HAP-1 (cell line): ENCODE measurements around the gene AUTS2.
A peak's percentile ranks its signal among the peaks of the same experiment; 100 is the strongest.
"Not testable (repeated sequence)": the region's sequence is repeated elsewhere in the genome, so short reads cannot be mapped to it uniquely, and the experiment has no call there.

ENCODE experiments used
- DNase-seq, 2 experiments: peaks; one replicate each; pipeline ENCODE4 v3.0.0-alpha.2; 2016 to 2020; ENCODE audit warnings: low spot score in 2 of 2
- H3K27me3 ChIP-seq: fragments of 250-450 bp; sonication (Bioruptor Pico); 2 replicates; pipeline ENCODE4 v1.5.1; 2020; ENCODE audit warnings: low read depth, mild to moderate bottlenecking, moderate library complexity
- H3K36me3 ChIP-seq: fragments of 250-450 bp; sonication (Bioruptor Pico); replicated peaks from 2 replicates; pipeline ENCODE4 v1.5.1; 2020; ENCODE audit warnings: mild to moderate bottlenecking
- H3K4me1 ChIP-seq: fragments of 250-450 bp; sonication (Bioruptor Pico); 2 replicates; pipeline ENCODE4 v1.5.1; 2020; ENCODE audit warnings: mild to moderate bottlenecking
- H3K4me3 ChIP-seq: fragments of 250-450 bp; sonication (Bioruptor Pico); 2 replicates; pipeline ENCODE4 v1.5.1; 2020; ENCODE audit warnings: mild to moderate bottlenecking, moderate library complexity
- H3K9me3 ChIP-seq: fragments of 250-450 bp; sonication (Bioruptor Pico); 2 replicates; pipeline ENCODE4 v1.5.1; 2020; ENCODE audit warnings: mild to moderate bottlenecking, moderate library complexity
- in situ Hi-C: fragments of 300-500 bp; cut with MboI; formaldehyde crosslinking; loops from 3 replicates; pipeline ENCODE4 v1.14.3; 2020; ENCODE audit warnings: low sequenced_read_pairs, inconsistent platforms, mixed read lengths

The AUTS2 gene

GRCh38 chr7:70352088-70352487 is 753.8 kb downstream of the AUTS2 start:
- in situ Hi-C loops = no loop called here
- Histone ChIP-seq H3K27me3 (no peaks in the 10 kb centered on the region), H3K36me3 (no peaks in the 10 kb centered on the region), H3K4me3 (no peak overlapping the region), H3K9me3 (no peaks in the 10 kb centered on the region), H3K4me1 (peaks cover 11% of the 10 kb centered on the region)
- DNase-seq = no peak

- Histone ChIP-seq H3K27me3 (no peaks in the 10 kb centered on the region), H3K9me3 (no peaks in the 10 kb centered on the region), H3K36me3 (no peaks in the 10 kb centered on the region), H3K4me3 (no peak overlapping the region), H3K4me1 (peaks cover 11% of the 10 kb centered on the region)
- DNase-seq = no peak
- in situ Hi-C loops = no loop called here
Measured at GRCh38 chr7:70352906-70353305, 754.6 kb downstream of the AUTS2 start.

- in situ Hi-C loops = no loop called here
- Histone ChIP-seq H3K4me1 (peaks cover 11% of the 10 kb centered on the region), H3K36me3 (no peaks in the 10 kb centered on the region), H3K27me3 (no peaks in the 10 kb centered on the region), H3K9me3 (no peaks in the 10 kb centered on the region), H3K4me3 (no peak overlapping the region)
- DNase-seq = no peak
Measured at GRCh38 chr7:70353330-70353945, 755.2 kb downstream of the AUTS2 start.

GRCh38 chr7:70353946-70354335 is 755.7 kb downstream of the AUTS2 start:
- Histone ChIP-seq H3K27me3 (no peaks in the 10 kb centered on the region), H3K4me1 (peaks cover 11% of the 10 kb centered on the region), H3K4me3 (no peak overlapping the region), H3K9me3 (no peaks in the 10 kb centered on the region), H3K36me3 (no peaks in the 10 kb centered on the region)
- DNase-seq = no peak
- in situ Hi-C loops = no loop called here

GRCh38 chr7:70354409-70355169 is 756.3 kb downstream of the AUTS2 start:
- Histone ChIP-seq H3K4me1 (peaks cover 11% of the 10 kb centered on the region), H3K4me3 (no peak overlapping the region), H3K9me3 (no peaks in the 10 kb centered on the region), H3K27me3 (no peaks in the 10 kb centered on the region), H3K36me3 (no peaks in the 10 kb centered on the region)
- peak in 1 of 2 experiments; percentile 14 for DNase-seq
- in situ Hi-C loops = no loop called here

- peak; percentile 17 to 41 for DNase-seq
- Histone ChIP-seq H3K27me3 (no peaks in the 10 kb centered on the region), H3K9me3 (no peaks in the 10 kb centered on the region), H3K4me1 (peaks cover 11% of the 10 kb centered on the region), H3K36me3 (no peaks in the 10 kb centered on the region), H3K4me3 (no peak overlapping the region)
- in situ Hi-C loops = no loop called here
Measured at GRCh38 chr7:70355198-70356020, 757.1 kb downstream of the AUTS2 start.

- Histone ChIP-seq H3K4me3 (no peak overlapping the region), H3K4me1 (peaks cover 11% of the 10 kb centered on the region), H3K27me3 (no peaks in the 10 kb centered on the region), H3K36me3 (no peaks in the 10 kb centered on the region), H3K9me3 (no peaks in the 10 kb centered on the region)
- peak in 1 of 2 experiments; percentile 23 for DNase-seq
- in situ Hi-C loops = no loop called here
Measured at GRCh38 chr7:70356085-70356786, 758.0 kb downstream of the AUTS2 start.

- in situ Hi-C loops = no loop called here
- H3K36me3 ChIP-seq = no peaks in the 10 kb centered on the region
- peaks cover 11% of the 10 kb centered on the region for H3K4me1 ChIP-seq
- no peak for DNase-seq
- no peaks in the 10 kb centered on the region for H3K9me3 ChIP-seq
- no peak overlapping the region for H3K4me3 ChIP-seq
- H3K27me3 ChIP-seq = no peaks in the 10 kb centered on the region
Measured at GRCh38 chr7:70356787-70357328, 758.6 kb downstream of the AUTS2 start.

GRCh38 chr7:70360557-70360956 is 762.3 kb downstream of the AUTS2 start:
- in situ Hi-C loops = no loop called here
- H3K4me1 ChIP-seq = peaks cover 5% of the 10 kb centered on the region; the same call in 1 of the 2 replicates

GRCh38 chr7:70361821-70362220 is 763.5 kb downstream of the AUTS2 start:
- Histone ChIP-seq H3K4me1 (no peaks in the 10 kb centered on the region), H3K36me3 (no peaks in the 10 kb centered on the region), H3K4me3 (no peak overlapping the region), H3K27me3 (no peaks in the 10 kb centered on the region), H3K9me3 (no peaks in the 10 kb centered on the region)
- in situ Hi-C loops = no loop called here
- no peak for DNase-seq

More at GRCh38 chr7:70360557-70360956, 762.3 kb downstream of the AUTS2 start:
- no peak for DNase-seq
- Histone ChIP-seq H3K36me3 (no peaks in the 10 kb centered on the region), H3K9me3 (no peaks in the 10 kb centered on the region), H3K27me3 (no peaks in the 10 kb centered on the region), H3K4me3 (no peak overlapping the region)

GRCh38 chr7:70364393-70364792 is 766.1 kb downstream of the AUTS2 start:
- H3K27me3 ChIP-seq, H3K4me1 ChIP-seq, H3K4me3 ChIP-seq, in situ Hi-C loops, H3K36me3 ChIP-seq, H3K9me3 ChIP-seq, DNase-seq: not testable (repeated sequence)

- no peaks in the 10 kb centered on the region for H3K36me3 ChIP-seq
- H3K9me3 ChIP-seq = no peaks in the 10 kb centered on the region
- no peak overlapping the region for H3K4me3 ChIP-seq
- in situ Hi-C loops = no loop called here
- no peak for DNase-seq
- no peaks in the 10 kb centered on the region for H3K27me3 ChIP-seq
- H3K4me1 ChIP-seq = no peaks in the 10 kb centered on the region
Measured at GRCh38 chr7:70371652-70372051, 773.4 kb downstream of the AUTS2 start.

- Histone ChIP-seq H3K9me3 (no peaks in the 10 kb centered on the region), H3K4me1 (no peaks in the 10 kb centered on the region), H3K4me3 (no peak overlapping the region), H3K27me3 (no peaks in the 10 kb centered on the region), H3K36me3 (no peaks in the 10 kb centered on the region)
- in situ Hi-C loops = no loop called here
- no peak for DNase-seq
Measured at GRCh38 chr7:70372768-70373515, 774.7 kb downstream of the AUTS2 start.
